WERI-Rb-1 (cell line): ENCODE measurements around the gene XYLT2.
"Not testable (repeated sequence)": the region's sequence is repeated elsewhere in the genome, so short reads cannot be mapped to it uniquely, and the experiment has no call there.

ENCODE experiments used
- DNase-seq: peaks from one replicate; pipeline ENCODE4 v3.0.0-alpha.2; 2020
- H3K27ac ChIP-seq: fragments of 250-450 bp; sonication (Bioruptor Pico); 2 replicates; pipeline ENCODE4 v1.5.1; 2020; ENCODE audit warnings: mild to moderate bottlenecking, moderate library complexity
- H3K27me3 ChIP-seq: fragments of 250-450 bp; sonication (Bioruptor Pico); 2 replicates; pipeline ENCODE4 v1.5.1; 2021; ENCODE audit warnings: mild to moderate bottlenecking, low read depth, moderate library complexity; ENCODE audit not compliant: insufficient read depth, severe bottlenecking
- H3K36me3 ChIP-seq: fragments of 250-450 bp; sonication (Bioruptor Pico); 2 replicates; pipeline ENCODE4 v1.5.1; 2020; ENCODE audit warnings: mild to moderate bottlenecking, moderate library complexity
- H3K4me3 ChIP-seq: 2 replicates; pipeline ENCODE4 v1.5.1; 2011; ENCODE audit warnings: low read depth, mild to moderate bottlenecking, control low read depth, low read length
- H3K9me3 ChIP-seq: fragments of 250-450 bp; sonication (Bioruptor Pico); 2 replicates; pipeline ENCODE4 v1.5.1; 2021; ENCODE audit warnings: mild to moderate bottlenecking, moderate library complexity; ENCODE audit not compliant: severe bottlenecking
- TF ChIP-seq, protein P1 (sequence below): IDR thresholded peaks from 2 replicates; pipeline ENCODE4 v1.5.1; 2011; ENCODE audit warnings: low read depth, mild to moderate bottlenecking, control low read depth, inconsistent platforms, low read length

Gene XYLT2

GRCh38 chr17:50396261-50397110, 50.6 kb downstream of the XYLT2 start:
- no peak for DNase-seq
- H3K9me3 ChIP-seq: no peaks in the 10 kb centered on the region
- peak overlapping the region; percentile 79 for H3K27ac ChIP-seq
- TF ChIP-seq, protein P1, sequence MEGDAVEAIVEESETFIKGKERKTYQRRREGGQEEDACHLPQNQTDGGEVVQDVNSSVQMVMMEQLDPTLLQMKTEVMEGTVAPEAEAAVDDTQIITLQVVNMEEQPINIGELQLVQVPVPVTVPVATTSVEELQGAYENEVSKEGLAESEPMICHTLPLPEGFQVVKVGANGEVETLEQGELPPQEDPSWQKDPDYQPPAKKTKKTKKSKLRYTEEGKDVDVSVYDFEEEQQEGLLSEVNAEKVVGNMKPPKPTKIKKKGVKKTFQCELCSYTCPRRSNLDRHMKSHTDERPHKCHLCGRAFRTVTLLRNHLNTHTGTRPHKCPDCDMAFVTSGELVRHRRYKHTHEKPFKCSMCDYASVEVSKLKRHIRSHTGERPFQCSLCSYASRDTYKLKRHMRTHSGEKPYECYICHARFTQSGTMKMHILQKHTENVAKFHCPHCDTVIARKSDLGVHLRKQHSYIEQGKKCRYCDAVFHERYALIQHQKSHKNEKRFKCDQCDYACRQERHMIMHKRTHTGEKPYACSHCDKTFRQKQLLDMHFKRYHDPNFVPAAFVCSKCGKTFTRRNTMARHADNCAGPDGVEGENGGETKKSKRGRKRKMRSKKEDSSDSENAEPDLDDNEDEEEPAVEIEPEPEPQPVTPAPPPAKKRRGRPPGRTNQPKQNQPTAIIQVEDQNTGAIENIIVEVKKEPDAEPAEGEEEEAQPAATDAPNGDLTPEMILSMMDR: no peak
- H3K27me3 ChIP-seq: no peaks in the 10 kb centered on the region
- peaks cover 44% of the 10 kb centered on the region for H3K36me3 ChIP-seq
- H3K4me3 ChIP-seq: peak overlapping the region; percentile 88

GRCh38 chr17:50397111-50397918, 51.4 kb downstream of the XYLT2 start, which contains the start of gene LRRC59:
LRRC59 (minus strand) TSS chr17:50397523; CDS start chr17:50397317, 206 bp downstream.
- Histone ChIP-seq H3K4me3 (peak within 1 kb of the TSS; percentile 88), H3K36me3 (peaks cover 36% of the 10 kb centered on the region), H3K9me3 (no peaks in the 10 kb centered on the region), H3K27me3 (no peaks in the 10 kb centered on the region), H3K27ac (peak within 1 kb of the TSS; percentile 79)
- peak; percentile 92 for DNase-seq
- TF ChIP-seq, protein P1: peak; percentile 100

GRCh38 chr17:50397919-50398285, 52.0 kb downstream of the XYLT2 start:
- Histone ChIP-seq H3K27ac (peak overlapping the region; percentile 79), H3K36me3 (peaks cover 30% of the 10 kb centered on the region), H3K27me3 (no peaks in the 10 kb centered on the region), H3K9me3 (no peaks in the 10 kb centered on the region), H3K4me3 (peak overlapping the region; percentile 88)
- peak; percentile 38 for DNase-seq
- TF ChIP-seq, protein P1: no peak

GRCh38 chr17:50398672-50399071, 52.7 kb downstream of the XYLT2 start:
- not testable (repeated sequence) for H3K27me3 ChIP-seq, H3K4me3 ChIP-seq, H3K27ac ChIP-seq, DNase-seq, H3K9me3 ChIP-seq
- H3K36me3 ChIP-seq: peaks cover 22% of the 10 kb centered on the region

GRCh38 chr17:50399591-50399990, 53.7 kb downstream of the XYLT2 start:
- not testable (repeated sequence) for H3K27ac ChIP-seq, H3K4me3 ChIP-seq, H3K9me3 ChIP-seq, DNase-seq, H3K27me3 ChIP-seq
- peaks cover 13% of the 10 kb centered on the region for H3K36me3 ChIP-seq

DNA sequence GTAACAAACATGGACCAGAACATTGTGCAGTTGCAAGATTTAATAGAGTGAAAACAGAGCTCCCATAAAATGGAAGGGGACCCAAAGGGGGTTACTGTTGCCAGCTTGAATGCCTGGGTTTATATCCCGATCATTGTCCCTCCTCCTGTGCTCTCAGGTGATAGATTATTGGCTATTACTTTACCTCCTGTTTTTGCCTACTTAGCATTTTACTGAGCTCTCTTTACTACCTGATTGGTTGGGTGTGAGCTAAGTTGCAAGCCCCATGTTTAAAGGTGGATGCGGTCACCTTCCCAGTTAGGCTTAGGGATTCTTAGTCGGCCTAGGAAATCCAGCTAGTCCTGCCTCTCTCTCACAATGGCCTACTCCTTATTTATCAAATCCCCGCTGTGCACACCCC, 59.4 kb downstream of the XYLT2 start:
- not testable (repeated sequence) for H3K36me3 ChIP-seq, H3K27ac ChIP-seq, H3K4me3 ChIP-seq, H3K27me3 ChIP-seq, H3K9me3 ChIP-seq, DNase-seq

GRCh38 chr17:50406578-50406977, 60.7 kb downstream of the XYLT2 start:
- TF ChIP-seq, protein P1: no peak
- no peak for DNase-seq
- no peak overlapping the region for H3K4me3 ChIP-seq
- no peaks in the 10 kb centered on the region; the same call in 1 of the 2 replicates for H3K36me3 ChIP-seq
- H3K27me3 ChIP-seq: no peaks in the 10 kb centered on the region
- no peak overlapping the region for H3K27ac ChIP-seq
- no peaks in the 10 kb centered on the region for H3K9me3 ChIP-seq
